Thyroid gland (tissue), 4 donors: ENCODE results near the gene DUSP22.

Source experiments
- CTCF ChIP-seq, 6 experiments: fragments of 200-600 bp in 3 of 6; fragments of 450-650 bp in 3 of 6; sonication (generic) in 3 of 6; IDR thresholded peaks; one replicate each; pipeline ENCODE4 v1.5.1; 2016 to 2019; ENCODE audit warnings: antibody characterized with exemption in 6 of 6, mild to moderate bottlenecking in 2 of 6, inconsistent platforms in 1 of 6, moderate library complexity in 1 of 6
- POLR2A ChIP-seq, 2 donors: fragments of 450-650 bp; IDR thresholded peaks; one replicate each; pipeline ENCODE4 v1.6.1; 2017; ENCODE audit warnings: antibody characterized with exemption in 2 of 2, mild to moderate bottlenecking in 2 of 2, moderate library complexity in 1 of 2

- TF ChIP-seq POLR2A (IDR thresholded peaks at IDR 0.05) (no peak), CTCF (IDR thresholded peaks at IDR 0.05) (no peak)
Measured at GRCh38 chr6:285030-285771, 7.1 kb upstream of the DUSP22 start.
